ENCODE results near the gene TRAK2.

TRAK2 gene

DNA sequence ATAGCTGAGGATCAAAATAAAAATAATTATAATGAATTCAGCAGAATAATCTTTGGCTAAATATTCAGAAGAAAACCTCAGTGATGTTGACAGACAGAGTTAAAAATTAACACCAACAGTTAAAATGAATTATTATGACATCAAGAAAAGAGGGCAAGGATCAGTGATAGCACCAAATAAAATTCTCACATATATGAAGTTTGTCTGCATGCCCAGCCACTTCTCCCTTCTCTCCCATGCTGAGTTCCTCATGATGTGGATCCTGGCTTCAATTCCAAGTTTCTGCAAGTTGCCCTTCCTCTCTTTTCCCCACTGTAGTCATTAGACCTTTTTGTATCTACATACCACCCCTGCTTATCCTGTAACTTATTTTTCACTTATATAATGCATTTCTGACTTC, 7.1 kb upstream of the TRAK2 start:
- Histone ChIP-seq H3K14ac (ENCODE audit: low read length) (no peak overlapping the region), H2BK120ac (ENCODE audit: insufficient read depth, low read length, poor library complexity) (no peak overlapping the region), H2AK5ac (ENCODE audit: low read length) (no peak overlapping the region), H3K27ac (ENCODE audit: low read depth, low read length) (no peak overlapping the region), H2BK12ac (ENCODE audit: low read length) (no peak overlapping the region), H3K23ac (ENCODE audit: low read length) (no peak overlapping the region), H3K4me3 (ENCODE audit: low read depth, low read length) (no peak overlapping the region), H4K91ac (ENCODE audit: low read depth, low read length) (no peak overlapping the region), H3K4me1 (ENCODE audit: control insufficient read depth in 1 of 2, insufficient read depth in 2 of 2, low read length in 2 of 2) (no peaks in the 10 kb centered on the region), H3K27me3 (ENCODE audit: insufficient read depth, low read length) (no peaks in the 10 kb centered on the region), H3K18ac (ENCODE audit: low read length) (no peak overlapping the region), H2BK5ac (ENCODE audit: low read depth, low read length, poor library complexity) (no peak overlapping the region), H4K12ac (ENCODE audit: low read depth, low read length) (no peak overlapping the region), H3K36me3 (ENCODE audit: control insufficient read depth in 1 of 2, insufficient read depth in 2 of 2, low read length in 2 of 2) (peaks cover 0 to 3% of the 10 kb centered on the region in 2 experiments), H4K8ac (ENCODE audit: low read depth, low read length) (no peak overlapping the region), H3K79me2 (ENCODE audit: control insufficient read depth, insufficient read depth, low read length, poor library complexity) (no peaks in the 10 kb centered on the region), H3K79me1 (ENCODE audit: low read length) (no peaks in the 10 kb centered on the region), H2AFZ (ENCODE audit: insufficient read depth, low read length, poor library complexity) (no peak overlapping the region), H3K4ac (ENCODE audit: low read depth, low read length) (no peak overlapping the region), H3K4me2 (ENCODE audit: low read length) (no peak overlapping the region), H3K9me3 (ENCODE audit: insufficient read depth, low read depth, low read length) (no peaks in the 10 kb centered on the region), H3K9ac (ENCODE audit: low read length) (no peak overlapping the region)
- no peak for DNase-seq

DNA sequence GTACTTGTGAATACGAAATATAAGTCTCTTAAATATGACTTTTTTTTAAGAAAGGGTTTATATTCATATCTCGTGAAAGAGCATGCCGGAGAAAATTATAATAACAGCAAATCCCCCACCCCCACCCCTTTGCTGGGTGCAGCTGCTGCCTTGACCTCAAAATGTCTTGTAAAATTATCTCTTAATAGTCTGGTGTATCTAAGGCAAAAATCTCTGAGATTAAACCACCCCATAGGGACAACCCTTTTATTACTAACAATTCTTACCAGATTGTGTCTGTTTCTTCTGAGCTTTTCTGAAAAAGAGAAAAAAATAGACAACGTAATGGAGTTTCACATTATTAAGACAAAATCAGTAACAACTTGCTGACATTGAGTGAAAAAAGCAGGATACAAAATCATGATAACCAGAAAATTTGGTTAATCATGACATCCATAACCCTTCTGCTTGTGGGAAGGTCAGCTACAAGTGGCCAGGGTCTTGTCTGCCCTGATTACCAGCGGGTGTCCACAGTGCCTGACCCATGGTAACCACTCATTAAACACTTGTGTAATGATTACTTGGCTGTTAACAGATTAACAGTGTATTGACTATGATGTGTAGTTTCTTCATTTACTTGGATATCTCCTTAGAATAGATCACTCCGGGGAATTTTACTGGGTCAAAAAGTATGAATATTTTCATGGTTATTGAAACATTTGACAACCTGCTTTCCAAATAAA, 1.8 kb upstream of the TRAK2 start:
- H3K79me1 ChIP-seq (ENCODE audit: low read length), result peaks cover 11% of the 10 kb centered on the region
- no peak overlapping the region for H2AFZ ChIP-seq (ENCODE audit: insufficient read depth, low read length, poor library complexity)
- H3K18ac ChIP-seq (ENCODE audit: low read length), result no peak overlapping the region
- H4K91ac ChIP-seq (ENCODE audit: low read depth, low read length), result no peak overlapping the region
- H3K23ac ChIP-seq (ENCODE audit: low read length), result no peak overlapping the region
- H3K14ac ChIP-seq (ENCODE audit: low read length), result no peak overlapping the region
- no peak overlapping the region for H2BK12ac ChIP-seq (ENCODE audit: low read length)
- no peak overlapping the region for H4K8ac ChIP-seq (ENCODE audit: low read depth, low read length)
- H3K4me1 ChIP-seq (ENCODE audit: control insufficient read depth in 1 of 2, insufficient read depth in 2 of 2, low read length in 2 of 2), result no peaks in the 10 kb centered on the region
- H2AK5ac ChIP-seq (ENCODE audit: low read length), result no peak overlapping the region
- no peak overlapping the region for H3K4me3 ChIP-seq (ENCODE audit: low read depth, low read length)
- H3K27me3 ChIP-seq (ENCODE audit: insufficient read depth, low read length), result no peaks in the 10 kb centered on the region
- no peak overlapping the region for H3K27ac ChIP-seq (ENCODE audit: low read depth, low read length)
- no peak overlapping the region for H3K4me2 ChIP-seq (ENCODE audit: low read length)
- H3K9me3 ChIP-seq (ENCODE audit: insufficient read depth, low read depth, low read length), result no peaks in the 10 kb centered on the region
- no peak overlapping the region for H2BK120ac ChIP-seq (ENCODE audit: insufficient read depth, low read length, poor library complexity)
- DNase-seq, result no peak
- no peak overlapping the region for H3K4ac ChIP-seq (ENCODE audit: low read depth, low read length)
- no peak overlapping the region for H2BK5ac ChIP-seq (ENCODE audit: low read depth, low read length, poor library complexity)
- H3K9ac ChIP-seq (ENCODE audit: low read length), result no peak overlapping the region
- H3K36me3 ChIP-seq (ENCODE audit: control insufficient read depth in 1 of 2, insufficient read depth in 2 of 2, low read length in 2 of 2), result peaks cover 0 to 3% of the 10 kb centered on the region in 2 experiments
- no peak overlapping the region for H4K12ac ChIP-seq (ENCODE audit: low read depth, low read length)
- no CpG with 5 or more reads among the region's 6 CpGs for WGBS (ENCODE audit: extremely low coverage, insufficient coverage, insufficient read length)
- H3K79me2 ChIP-seq (ENCODE audit: control insufficient read depth, insufficient read depth, low read length, poor library complexity), result peaks cover 11% of the 10 kb centered on the region

DNA sequence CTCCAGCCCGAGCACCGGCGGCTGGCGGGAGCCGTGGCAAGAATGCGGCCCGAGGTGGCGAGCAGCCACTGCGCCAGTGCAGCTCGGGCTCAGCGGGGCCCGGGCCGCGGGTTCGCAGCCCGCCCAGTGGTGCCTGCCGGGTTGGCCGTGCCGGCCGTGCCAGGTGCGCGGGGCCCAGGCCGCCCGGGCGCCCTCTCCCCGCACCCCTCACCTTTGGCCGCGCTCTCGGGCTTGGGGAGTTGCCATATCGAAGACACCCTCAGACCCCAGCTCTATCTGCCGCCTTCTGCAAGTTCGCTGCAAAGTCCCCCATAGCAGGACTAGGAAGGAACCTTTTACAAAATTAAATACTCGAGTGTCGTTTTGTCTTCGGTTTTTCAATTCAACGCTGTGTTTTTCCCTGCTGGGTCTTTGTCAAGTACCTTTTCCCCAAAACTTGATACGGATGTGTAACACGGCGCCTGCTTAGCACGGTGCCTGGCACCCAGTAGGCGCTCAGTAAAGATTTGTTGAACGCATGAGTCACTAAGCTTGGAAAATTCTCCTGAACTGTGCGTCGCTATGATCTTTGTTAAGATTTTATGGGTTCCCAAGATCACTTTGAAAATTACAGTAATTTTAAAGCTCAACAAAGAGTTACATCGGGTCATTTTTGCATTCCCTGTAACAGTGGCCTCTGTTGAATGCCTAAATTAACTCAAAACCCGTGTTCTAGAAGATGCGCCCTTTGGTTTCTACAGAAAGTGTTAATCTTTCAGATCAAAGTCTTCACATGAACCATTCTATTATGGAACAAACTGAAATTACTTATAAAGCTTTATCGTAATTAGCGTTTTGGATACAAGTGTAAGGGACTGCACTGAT, 1.0 kb upstream of the TRAK2 start:
- Histone ChIP-seq H3K4me1 (ENCODE audit: control insufficient read depth in 1 of 2, insufficient read depth in 2 of 2, low read length in 2 of 2) (no peaks in the 10 kb centered on the region), H3K4me3 (ENCODE audit: low read depth, low read length) (peak overlapping the region; percentile 89), H4K8ac (ENCODE audit: low read depth, low read length) (peak overlapping the region; percentile 86), H3K79me1 (ENCODE audit: low read length) (peaks cover 11% of the 10 kb centered on the region), H3K9me3 (ENCODE audit: insufficient read depth, low read depth, low read length) (no peaks in the 10 kb centered on the region), H3K27ac (ENCODE audit: low read depth, low read length) (peak overlapping the region; percentile 71), H3K4ac (ENCODE audit: low read depth, low read length) (peak overlapping the region; percentile 59), H3K23ac (ENCODE audit: low read length) (no peak overlapping the region), H3K36me3 (ENCODE audit: control insufficient read depth in 1 of 2, insufficient read depth in 2 of 2, low read length in 2 of 2) (peaks cover 0 to 3% of the 10 kb centered on the region in 2 experiments), H2AK5ac (ENCODE audit: low read length) (no peak overlapping the region), H2BK12ac (ENCODE audit: low read length) (peak overlapping the region; percentile 13), H2AFZ (ENCODE audit: insufficient read depth, low read length, poor library complexity) (peak overlapping the region; percentile 92), H3K4me2 (ENCODE audit: low read length) (peak overlapping the region; percentile 71), H2BK5ac (ENCODE audit: low read depth, low read length, poor library complexity) (peak overlapping the region; percentile 49), H3K27me3 (ENCODE audit: insufficient read depth, low read length) (no peaks in the 10 kb centered on the region), H3K18ac (ENCODE audit: low read length) (peak overlapping the region; percentile 45), H3K14ac (ENCODE audit: low read length) (peak overlapping the region; percentile 90), H4K12ac (ENCODE audit: low read depth, low read length) (peak overlapping the region; percentile 88), H2BK120ac (ENCODE audit: insufficient read depth, low read length, poor library complexity) (peak overlapping the region; percentile 70), H4K91ac (ENCODE audit: low read depth, low read length) (peak overlapping the region; percentile 89), H3K9ac (ENCODE audit: low read length) (peak overlapping the region; percentile 57), H3K79me2 (ENCODE audit: control insufficient read depth, insufficient read depth, low read length, poor library complexity) (peaks cover 11% of the 10 kb centered on the region)
- DNase-seq, result peak in 1 of 2 donors; percentile 11
- no CpG with 5 or more reads among the region's 49 CpGs for WGBS (ENCODE audit: extremely low coverage, insufficient coverage, insufficient read length)

DNA sequence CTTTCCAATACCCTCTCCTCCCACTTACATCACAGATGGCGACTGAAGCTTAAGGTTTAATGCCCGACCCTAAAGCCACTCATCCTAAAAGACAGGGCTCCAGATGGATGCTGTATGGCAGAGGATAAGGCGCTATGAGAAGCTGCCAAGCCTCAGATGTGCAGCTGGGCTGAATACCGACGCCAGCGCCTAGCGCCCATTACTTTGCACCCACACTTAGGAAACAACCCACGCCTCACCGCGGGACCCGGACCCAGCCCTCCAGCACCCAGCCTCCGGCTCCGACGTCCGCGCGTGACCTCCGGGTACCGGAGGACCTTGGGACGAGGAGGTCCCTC, 335 bp downstream of the TRAK2 start:
- peak overlapping the region; percentile 87 for H3K4me2 ChIP-seq (ENCODE audit: low read length)
- H3K27me3 ChIP-seq (ENCODE audit: insufficient read depth, low read length), result no peaks in the 10 kb centered on the region
- peak overlapping the region; percentile 37 for H3K27ac ChIP-seq (ENCODE audit: low read depth, low read length)
- peak overlapping the region; percentile 33 for H4K12ac ChIP-seq (ENCODE audit: low read depth, low read length)
- peak overlapping the region; percentile 93 for H3K4me3 ChIP-seq (ENCODE audit: low read depth, low read length)
- peaks cover 0 to 3% of the 10 kb centered on the region in 2 experiments for H3K36me3 ChIP-seq (ENCODE audit: control insufficient read depth in 1 of 2, insufficient read depth in 2 of 2, low read length in 2 of 2)
- H3K14ac ChIP-seq (ENCODE audit: low read length), result peak overlapping the region; percentile 55
- WGBS (ENCODE audit: extremely low coverage, insufficient coverage, insufficient read length), result no CpG with 5 or more reads among the region's 20 CpGs
- H3K4me1 ChIP-seq (ENCODE audit: control insufficient read depth in 1 of 2, insufficient read depth in 2 of 2, low read length in 2 of 2), result no peaks in the 10 kb centered on the region
- peak overlapping the region; percentile 36 for H2AK5ac ChIP-seq (ENCODE audit: low read length)
- H4K8ac ChIP-seq (ENCODE audit: low read depth, low read length), result peak overlapping the region; percentile 88
- H2BK120ac ChIP-seq (ENCODE audit: insufficient read depth, low read length, poor library complexity), result peak overlapping the region; percentile 44
- H2BK5ac ChIP-seq (ENCODE audit: low read depth, low read length, poor library complexity), result peak overlapping the region; percentile 43
- peak overlapping the region; percentile 82 for H3K9ac ChIP-seq (ENCODE audit: low read length)
- peak overlapping the region; percentile 89 for H3K18ac ChIP-seq (ENCODE audit: low read length)
- peak overlapping the region; percentile 78 for H4K91ac ChIP-seq (ENCODE audit: low read depth, low read length)
- peak overlapping the region; percentile 89 for H2AFZ ChIP-seq (ENCODE audit: insufficient read depth, low read length, poor library complexity)
- peak overlapping the region; percentile 49 for H3K4ac ChIP-seq (ENCODE audit: low read depth, low read length)
- H3K79me2 ChIP-seq (ENCODE audit: control insufficient read depth, insufficient read depth, low read length, poor library complexity), result peaks cover 11% of the 10 kb centered on the region
- no peak for DNase-seq
- H3K9me3 ChIP-seq (ENCODE audit: insufficient read depth, low read depth, low read length), result no peaks in the 10 kb centered on the region
- H3K23ac ChIP-seq (ENCODE audit: low read length), result no peak overlapping the region
- H2BK12ac ChIP-seq (ENCODE audit: low read length), result no peak overlapping the region
- H3K79me1 ChIP-seq (ENCODE audit: low read length), result peaks cover 11% of the 10 kb centered on the region
